ENCODE results near the gene RBFOX2. TPM values are rescaled to one million over a fixed set of nuclear protein-coding genes. Genes with fewer than 3 reads are reported as not detected.

RBFOX2 gene
- total and polyA plus RNA-seq, 2 of the 13 experiments (the other 11 are each of a cell fraction or from before 2014, with no cell fraction given): 37.3 to 40.4 TPM

DNA sequence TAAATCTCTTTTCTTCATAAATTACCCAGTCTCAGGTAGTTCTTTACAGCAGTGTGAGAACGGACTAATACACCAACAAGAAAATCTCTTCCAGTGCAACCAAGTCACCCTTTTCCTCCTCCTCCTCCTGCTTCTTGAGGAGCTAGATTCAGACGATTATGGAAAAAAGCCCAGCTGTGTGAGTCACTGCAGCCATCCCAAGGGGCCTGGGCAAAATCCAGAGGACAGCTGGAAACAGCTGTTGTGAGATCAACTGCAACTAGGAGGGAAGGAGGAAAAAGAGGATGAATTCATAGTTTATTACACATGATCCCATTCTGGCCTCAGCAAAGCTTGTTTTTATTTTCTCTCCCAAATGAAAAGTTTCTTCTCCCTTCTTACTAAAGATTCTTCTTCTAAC, 32.9 kb downstream of the RBFOX2 start (continued):
- TF ChIP-seq SCMH1 (CRISPR knock-in tag; IDR thresholded peaks at IDR 0.05; ENCODE audit: borderline replicate concordance): no peak
- no peak for TF ChIP-seq SYNCRIP (IDR thresholded peaks at IDR 0.05; ENCODE audit: insufficient read depth, low read depth, low read length)

DNA sequence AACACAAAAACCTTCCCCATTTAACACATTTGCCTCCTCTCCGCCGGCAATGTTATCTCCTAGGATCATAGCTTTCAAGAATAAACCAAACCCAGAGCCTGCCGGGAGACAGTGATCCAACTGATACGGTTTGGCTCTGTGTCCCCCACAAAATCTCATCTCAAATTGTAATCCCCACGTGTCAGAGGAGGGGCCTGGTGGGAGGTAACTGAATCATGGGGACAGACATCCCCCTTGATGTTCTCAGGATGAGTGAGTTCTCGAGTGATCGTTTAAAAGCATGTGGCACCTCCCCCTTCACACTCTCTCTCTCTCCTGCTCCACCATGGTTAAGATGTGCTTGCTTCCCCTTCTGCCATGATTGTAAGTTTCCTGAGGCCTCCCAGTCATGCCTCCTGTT, 33.3 kb downstream of the RBFOX2 start:
- intact Hi-C loops (cut with micrococcal nuclease; ENCODE audit: unreplicated experiment) (no loop called here), in situ Hi-C loops (cut with HindIII; ENCODE audit: extremely low pct_ligation_motif_present, low pct_unique_long_range_greater_than_20kb) (no loop called here)
- no TSS peak for BruUV-seq (replicated peaks)
- ATAC-seq (no peak), DNase-seq (ENCODE audit: low spot score) (no peak), FAIRE-seq (no peak)
- H3K4me1 ChIP-seq (ENCODE audit: insufficient read depth, low read length): peaks cover 40% of the 10 kb centered on the region
- POLR2A ChIA-PET: interaction anchor here (0.6 kb wide), 1 partner anchor 25 kb away, joined by 3 read pairs; no protein-coding TSS in a partner anchor
- no peak overlapping the region for H3K4me2 ChIP-seq (ENCODE audit: low read depth, low read length)
- TF ChIP-seq, protein P1, sequence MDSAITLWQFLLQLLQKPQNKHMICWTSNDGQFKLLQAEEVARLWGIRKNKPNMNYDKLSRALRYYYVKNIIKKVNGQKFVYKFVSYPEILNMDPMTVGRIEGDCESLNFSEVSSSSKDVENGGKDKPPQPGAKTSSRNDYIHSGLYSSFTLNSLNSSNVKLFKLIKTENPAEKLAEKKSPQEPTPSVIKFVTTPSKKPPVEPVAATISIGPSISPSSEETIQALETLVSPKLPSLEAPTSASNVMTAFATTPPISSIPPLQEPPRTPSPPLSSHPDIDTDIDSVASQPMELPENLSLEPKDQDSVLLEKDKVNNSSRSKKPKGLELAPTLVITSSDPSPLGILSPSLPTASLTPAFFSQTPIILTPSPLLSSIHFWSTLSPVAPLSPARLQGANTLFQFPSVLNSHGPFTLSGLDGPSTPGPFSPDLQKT (CRISPR knock-in tag; IDR thresholded peaks at IDR 0.05; ENCODE audit: borderline replicate concordance): no peak
- TF ChIP-seq, protein P2, sequence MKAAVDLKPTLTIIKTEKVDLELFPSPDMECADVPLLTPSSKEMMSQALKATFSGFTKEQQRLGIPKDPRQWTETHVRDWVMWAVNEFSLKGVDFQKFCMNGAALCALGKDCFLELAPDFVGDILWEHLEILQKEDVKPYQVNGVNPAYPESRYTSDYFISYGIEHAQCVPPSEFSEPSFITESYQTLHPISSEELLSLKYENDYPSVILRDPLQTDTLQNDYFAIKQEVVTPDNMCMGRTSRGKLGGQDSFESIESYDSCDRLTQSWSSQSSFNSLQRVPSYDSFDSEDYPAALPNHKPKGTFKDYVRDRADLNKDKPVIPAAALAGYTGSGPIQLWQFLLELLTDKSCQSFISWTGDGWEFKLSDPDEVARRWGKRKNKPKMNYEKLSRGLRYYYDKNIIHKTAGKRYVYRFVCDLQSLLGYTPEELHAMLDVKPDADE (CRISPR knock-in tag; IDR thresholded peaks at IDR 0.05): no peak
- TF ChIP-seq PHF8 (CRISPR knock-in tag; IDR thresholded peaks at IDR 0.05): no peak
- TF ChIP-seq, protein P3, sequence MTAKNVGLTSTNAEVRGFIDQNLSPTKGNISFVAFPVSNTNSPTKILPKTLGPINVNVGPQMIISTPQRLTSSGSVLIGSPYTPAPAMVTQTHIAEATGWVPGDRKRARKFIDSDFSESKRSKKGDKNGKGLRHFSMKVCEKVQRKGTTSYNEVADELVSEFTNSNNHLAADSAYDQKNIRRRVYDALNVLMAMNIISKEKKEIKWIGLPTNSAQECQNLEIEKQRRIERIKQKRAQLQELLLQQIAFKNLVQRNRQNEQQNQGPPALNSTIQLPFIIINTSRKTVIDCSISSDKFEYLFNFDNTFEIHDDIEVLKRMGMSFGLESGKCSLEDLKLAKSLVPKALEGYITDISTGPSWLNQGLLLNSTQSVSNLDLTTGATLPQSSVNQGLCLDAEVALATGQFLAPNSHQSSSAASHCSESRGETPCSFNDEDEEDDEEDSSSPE (CRISPR knock-in tag; IDR thresholded peaks at IDR 0.05): no peak
- peaks cover 7% of the 10 kb centered on the region for H3K79me2 ChIP-seq (ENCODE audit: insufficient read depth, low read length)
- H3K4me3 ChIP-seq (replicated peaks in 1 of 3; ENCODE audit: insufficient read depth in 1 of 3, low read depth in 2 of 3, low read length in 3 of 3): no peak overlapping the region
- H3K9me3 ChIP-seq (ENCODE audit: low read length): no peaks in the 10 kb centered on the region
- no peak overlapping the region for H3K9ac ChIP-seq (ENCODE audit: insufficient read depth, low read depth, low read length)
- no peak overlapping the region for H2AFZ ChIP-seq (ENCODE audit: low read length)
- H3K36me3 ChIP-seq (replicated peaks in 1 of 2; ENCODE audit: control insufficient read depth in 1 of 2, insufficient read depth in 2 of 2, low read length in 2 of 2): peaks cover 0 to 5% of the 10 kb centered on the region in 2 experiments; a peak in 1 of 5 replicates
- H3K27ac ChIP-seq (ENCODE audit: extremely low read length, insufficient read depth, low read length): no peak overlapping the region
- no peaks in the 10 kb centered on the region for H4K20me1 ChIP-seq (ENCODE audit: insufficient read depth, low read length)
- no peaks in the 10 kb centered on the region for H3K27me3 ChIP-seq (ENCODE audit: control insufficient read depth in 1 of 2, insufficient read depth in 2 of 2, low read length in 2 of 2)
- 96% methylated on average over 7 of the region's 7 CpGs for WGBS (ENCODE audit: low lambda C conversion rate)
- CTCF ChIA-PET (ENCODE audit: low intra/inter-chr PET ratio, low total read pairs): no interaction called here
